K562 (cell line): ENCODE data around the gene SCART1. TPM values are rescaled to one million over a fixed set of nuclear protein-coding genes. Genes with fewer than 3 reads are reported as not detected.

Experiments
- ATAC-seq: fragments of 200-7000 bp; cut with Tn5 transposase; 3 replicates; pipeline ENCODE4 v1.9.1; 2020; ENCODE audit warnings: moderate library complexity
- BruUV-seq: library from RNA; stranded (reverse); fragments of 400-500 nt; replicated peaks from 2 replicates; lab custom pipeline; 2021; lab: Mats Ljungman, UMichigan
- CTCF ChIA-PET: fragments of 300-600 bp; formaldehyde crosslinking; extraction: SDS; loops from one replicate; lab custom pipeline; 2021; ENCODE audit warnings: low intra/inter-chr PET ratio; lab: Yijun Ruan, JAX
- POLR2A ChIA-PET: fragments of 300-600, 350-650 bp; sonication (Branson Sonifier 250); formaldehyde crosslinking; extraction: SDS; loops from one replicate; lab custom pipeline; 2021; ENCODE audit warnings: antibody characterized with exemption, inconsistent platforms; lab: Yijun Ruan, JAX
- DNase-seq, 4 experiments: peaks; one replicate each; pipeline versions ENCODE4 v3.0.0 to v3.0.0-alpha.2; 2011 to 2018; ENCODE audit warnings: low spot score in 3 of 4, mixed read lengths in 3 of 4; ENCODE audit errors: extremely low read depth in 1 of 4
- FAIRE-seq: peaks from 2 replicates; lab custom pipeline; 2011; peaks lifted over from hg19 to GRCh38; lab: Jason Lieb, UNC
- H2AFZ ChIP-seq: 2 replicates; pipeline ENCODE4 v1.6.0; 2011; ENCODE audit warnings: low read depth, low read length, control low read depth, inconsistent platforms
- H3K27ac ChIP-seq: fragments of 200-600 bp; 3 replicates; pipeline ENCODE4 v1.8.0; 2011; ENCODE audit warnings: low read depth, mild to moderate bottlenecking, control low read depth, inconsistent platforms, low read length, moderate library complexity, mixed read lengths; ENCODE audit errors: extremely low read depth
- H3K27me3 ChIP-seq, 2 experiments: fragments of 300-600 bp in 1 of 2; 2 replicates in 1 of 2; 3 replicates in 1 of 2; pipeline versions ENCODE4 v1.6.0 to v1.8.0; 2011; ENCODE audit warnings: inconsistent platforms in 2 of 2, low read length in 2 of 2, mild to moderate bottlenecking in 1 of 2, mixed read lengths in 1 of 2, moderate library complexity in 1 of 2; ENCODE audit not compliant: control insufficient read depth in 2 of 2, insufficient read depth in 2 of 2
- H3K36me3 ChIP-seq: fragments of 300-600 bp; 3 replicates; pipeline ENCODE4 v1.8.0; 2011; ENCODE audit warnings: mild to moderate bottlenecking, low read length, inconsistent platforms; ENCODE audit not compliant: control insufficient read depth, insufficient read depth
- H3K4me1 ChIP-seq, 2 experiments: fragments of 200-600 bp in 1 of 2; replicated peaks in 1 of 2; 2 replicates in 1 of 2; 3 replicates in 1 of 2; pipeline versions ENCODE4 v1.5.1 to v1.8.0; 2011; ENCODE audit warnings: inconsistent platforms in 2 of 2, low read length in 2 of 2, mild to moderate bottlenecking in 1 of 2, mixed read lengths in 1 of 2, moderate library complexity in 1 of 2; ENCODE audit not compliant: control insufficient read depth in 2 of 2, insufficient read depth in 2 of 2
- H3K4me2 ChIP-seq: 2 replicates; pipeline ENCODE4 v1.6.1; 2011; ENCODE audit warnings: low read length, control low read depth, inconsistent platforms, mixed read lengths; ENCODE audit not compliant: insufficient read depth
- H3K4me3 ChIP-seq: fragments of 200-600 bp; sonication (generic), shearing (Covaris generic); 2 replicates; pipeline ENCODE4 v1.5.1; 2016; ENCODE audit warnings: control low read depth, inconsistent platforms
- H3K79me2 ChIP-seq: fragments of 200-600 bp; 3 replicates; pipeline ENCODE4 v1.8.0; 2011; ENCODE audit warnings: low read length, inconsistent platforms; ENCODE audit not compliant: control insufficient read depth, insufficient read depth
- H3K9ac ChIP-seq, 2 experiments: 2 replicates each; pipeline versions ENCODE4 v1.6.0 to v1.6.1; 2011; ENCODE audit warnings: low read depth in 2 of 2, low read length in 2 of 2, control low read depth in 1 of 2, inconsistent platforms in 1 of 2, mild to moderate bottlenecking in 1 of 2, mixed read lengths in 1 of 2; ENCODE audit not compliant: insufficient read depth in 1 of 2
- H3K9me1 ChIP-seq: one replicate; pipeline ENCODE4 v1.6.0; 2011; ENCODE audit warnings: inconsistent platforms, mild to moderate bottlenecking, low read length, moderate library complexity; ENCODE audit not compliant: control insufficient read depth, insufficient read depth
- H3K9me3 ChIP-seq: replicated peaks from 2 replicates; pipeline ENCODE4 v1.5.1; 2011; ENCODE audit warnings: low read depth, low read length, inconsistent platforms; ENCODE audit not compliant: control insufficient read depth, insufficient read depth
- H4K20me1 ChIP-seq: replicated peaks from 2 replicates; pipeline ENCODE4 v1.6.1; 2011; ENCODE audit warnings: low read length, inconsistent platforms, mixed read lengths; ENCODE audit not compliant: control insufficient read depth, insufficient read depth
- ADNP ChIP-seq: fragments of 200-800 bp; sonication (Bioruptor generic); IDR thresholded peaks from 2 replicates; pipeline ENCODE4 v1.6.1; 2016; ENCODE audit warnings: missing genetic modification characterization, missing compliant biosample characterization
- CHD1 ChIP-seq: fragments of 200-600 bp; sonication (generic); IDR thresholded peaks from one replicate; pipeline ENCODE4 v1.6.1; 2012; ENCODE audit warnings: mild to moderate bottlenecking, moderate library complexity, low read length, inconsistent platforms
- ELF2 ChIP-seq: fragments of 250-450 bp; sonication (Bioruptor Pico); IDR thresholded peaks from 2 replicates; pipeline ENCODE4 v1.5.0; 2021; ENCODE audit warnings: mild to moderate bottlenecking
- HMG20A ChIP-seq: fragments of 450-650 bp; formaldehyde crosslinking; conservative IDR thresholded peaks from 2 replicates; pipeline ENCODE4 v1.4.0; 2020; ENCODE audit warnings: mild to moderate bottlenecking, mixed read lengths
- HNRNPLL ChIP-seq: fragments of 200-400 bp; formaldehyde crosslinking; IDR thresholded peaks from 2 replicates; pipeline ENCODE4 v1.6.1; 2017; ENCODE audit warnings: low read length, low read depth, mild to moderate bottlenecking; ENCODE audit not compliant: poor library complexity, severe bottlenecking
- HNRNPUL1 ChIP-seq: fragments of 200-400 bp; formaldehyde crosslinking; IDR thresholded peaks from 2 replicates; pipeline ENCODE4 v1.6.1; 2017; ENCODE audit warnings: low read length
- KDM1A ChIP-seq, 2 experiments: fragments of 450-650 bp; IDR thresholded peaks; 2 replicates each; pipeline ENCODE4 v1.6.1; 2016; ENCODE audit warnings: mild to moderate bottlenecking in 2 of 2
- MCM7 ChIP-seq, 2 experiments: fragments of 450-650 bp; IDR thresholded peaks; 2 replicates each; pipeline ENCODE4 v1.6.1; 2016 to 2018
- PYGO2 ChIP-seq: fragments of 450-650 bp; IDR thresholded peaks from 2 replicates; pipeline ENCODE4 v1.6.1; 2016; ENCODE audit warnings: mild to moderate bottlenecking, missing genetic modification characterization, moderate library complexity, missing compliant biosample characterization
- RNF2 ChIP-seq: sonication (generic); IDR thresholded peaks from 2 replicates; pipeline ENCODE4 v1.6.1; 2016
- SMARCA4 ChIP-seq: fragments of 450-650 bp; IDR thresholded peaks from 2 replicates; pipeline ENCODE4 v1.6.1; 2016
- TAF15 ChIP-seq: fragments of 200-400 bp; formaldehyde crosslinking; IDR thresholded peaks from 2 replicates; pipeline ENCODE4 v1.6.1; 2017; ENCODE audit warnings: mild to moderate bottlenecking, low read depth, low read length, moderate library complexity
- TAF9B ChIP-seq: fragments of 450-650 bp; IDR thresholded peaks from 2 replicates; pipeline ENCODE4 v1.6.1; 2018; ENCODE audit warnings: mild to moderate bottlenecking; ENCODE audit not compliant: partially characterized antibody
- ZNF512 ChIP-seq: IDR thresholded peaks from 2 replicates; pipeline ENCODE4 v1.6.1; 2016; ENCODE audit warnings: missing genetic modification characterization, missing compliant biosample characterization
- ZNF780A ChIP-seq: fragments of 250-450 bp; sonication (Bioruptor Pico); IDR thresholded peaks from 2 replicates; pipeline ENCODE4 v1.5.0; 2021; ENCODE audit warnings: mild to moderate bottlenecking
- WGBS: fragments of 100-300 bp; shearing (Covaris generic); methylation state at CpG from one replicate; pipeline ENCODE4 v1.1.6; 2016; ENCODE audit warnings: low coverage, mixed read lengths; ENCODE audit not compliant: insufficient coverage; ENCODE audit errors: missing lambda C conversion rate; 5-methylcytosine and 5-hydroxymethylcytosine counted together
- in situ Hi-C: fragments of 300-500 bp; cut with MboI; formaldehyde crosslinking; loops from 4 replicates; pipeline ENCODE4 v1.15.0; 2018; ENCODE audit warnings: inconsistent platforms, mixed read lengths
- intact Hi-C: fragments of 100-400 bp; cut with micrococcal nuclease; formaldehyde crosslinking; loops from 2 replicates; pipeline ENCODE4 v1.14.2; 2022
- polyA plus RNA-seq, 8 experiments: library from polyadenylated mRNA; depleted of rRNA in 4 of 8; stranded (reverse) in 5 of 8; unstranded in 3 of 8; fragments of >200 nt; fragmentation: Nextera tagmentation in 2 of 8; fragmentation: Illumina TruSeq in 1 of 8; extraction: Ambion mirVana in 2 of 8; extraction: Trizol in 1 of 8; gene quantifications; 2 replicates each; pipeline versions ENCODE4 v1.2.1 to v1.2.3, GENCODE V29; 2011 to 2014; ENCODE audit warnings: inconsistent platforms in 1 of 8, missing spikeins in 1 of 8
- total RNA-seq, 7 experiments: library from RNA; depleted of rRNA in 6 of 7; stranded (reverse); fragments of >200 nt in 6 of 7; fragmentation: Illumina TruSeq in 2 of 7; extraction: Trizol in 2 of 7; gene quantifications; 2 replicates each; pipeline versions ENCODE4 v1.2.1 to v1.2.3, GENCODE V29; 2011 to 2021; ENCODE audit warnings: low replicate concordance in 1 of 7

The SCART1 gene
- total and polyA plus RNA-seq, 9 of the 15 experiments (the other 6 are each of a cell fraction or from before 2014, with no cell fraction given), result 0.18 to 6.5 (median 4.5) TPM

- Histone ChIP-seq H3K79me2 (no peaks in the 10 kb centered on the region), H4K20me1 (peaks cover 15% of the 10 kb centered on the region), H2AFZ (no peak overlapping the region), H3K27ac (no peak overlapping the region), H3K4me3 (no peak overlapping the region), H3K9ac (no peak overlapping the region), H3K4me1 (no peaks in the 10 kb centered on the region), H3K36me3 (no peaks in the 10 kb centered on the region), H3K9me3 (no peaks in the 10 kb centered on the region), H3K4me2 (no peak overlapping the region), H3K27me3 (peaks cover 16 to 37% of the 10 kb centered on the region in 2 experiments), H3K9me1 (peaks cover 3% of the 10 kb centered on the region)
- no TSS peak for BruUV-seq
- ChIA-PET POLR2A (interaction anchor here (0.5 to 1.6 kb wide), 3 partner anchors 10 to 123 kb away, joined by 3 to 6 read pairs (median 3); no protein-coding TSS in a partner anchor), CTCF (interaction anchor here (0.6 kb wide), 1 partner anchor 10 kb away, joined by 3 read pairs; no protein-coding TSS in a partner anchor)
- peak in 1 of 4 experiments; percentile 8 for DNase-seq
- peak; percentile 57 for ATAC-seq
- TF ChIP-seq PYGO2 (tag) (no peak), ZNF780A (no peak), CHD1 (no peak), TAF9B (no peak), SMARCA4 (no peak), KDM1A (IDR thresholded peaks at IDR 0.05) (no peak), HMG20A (no peak), RNF2 (no peak), ZNF512 (tag) (no peak), MCM7 (IDR thresholded peaks at IDR 0.05) (no peak), HNRNPLL (no peak), HNRNPUL1 (no peak), TAF15 (no peak), ADNP (tag) (no peak), ELF2 (no peak)
- intact Hi-C loops (no loop called here), in situ Hi-C loops (no loop called here)
- FAIRE-seq, result no peak
- 12% methylated on average over 11 of the region's 11 CpGs for WGBS
Measured at GRCh38 chr10:133475821-133476640, 22.3 kb downstream of the SCART1 start.
